ENCODE data around the gene FBXO9. TPM values are rescaled to one million over a fixed set of nuclear protein-coding genes. Genes with fewer than 3 reads are reported as not detected.

The FBXO9 gene
- total RNA-seq, 1 donor from 2014 or later: 85.7 TPM

GRCh38 chr6:53067849-53068361 lies 2.7 kb downstream of the FBXO9 start:
- no peak overlapping the region for H3K4me3 Mint-ChIP-seq (ENCODE audit: low read depth)
- H3K4me1 Mint-ChIP-seq (ENCODE audit: low read depth): peaks cover 9% of the 10 kb centered on the region
- TF ChIP-seq CTCF (IDR thresholded peaks at IDR 0.05; ENCODE audit: unreplicated experiment): no peak
- H3K36me3 Mint-ChIP-seq (ENCODE audit: insufficient read depth): peaks cover 5% of the 10 kb centered on the region
- H3K9me3 Mint-ChIP-seq (ENCODE audit: low read depth): no peaks in the 10 kb centered on the region
- H3K27ac Mint-ChIP-seq: no peak overlapping the region
- no peak for DNase-seq (ENCODE audit: low spot score, unreplicated experiment)
- no peaks in the 10 kb centered on the region for H3K27me3 Mint-ChIP-seq

GRCh38 chr6:53069427-53069826 lies 4.2 kb downstream of the FBXO9 start:
- DNase-seq (ENCODE audit: low spot score, unreplicated experiment): no peak
- no peak overlapping the region for H3K4me3 Mint-ChIP-seq (ENCODE audit: low read depth)
- H3K36me3 Mint-ChIP-seq (ENCODE audit: insufficient read depth): peaks cover 8% of the 10 kb centered on the region
- peak overlapping the region; percentile 41 for H3K27ac Mint-ChIP-seq
- no peaks in the 10 kb centered on the region for H3K27me3 Mint-ChIP-seq
- no peak for TF ChIP-seq CTCF (IDR thresholded peaks at IDR 0.05; ENCODE audit: unreplicated experiment)
- no peaks in the 10 kb centered on the region for H3K9me3 Mint-ChIP-seq (ENCODE audit: low read depth)
- peaks cover 8% of the 10 kb centered on the region for H3K4me1 Mint-ChIP-seq (ENCODE audit: low read depth)

- Mint-ChIP-seq H3K27ac (no peak overlapping the region), H3K9me3 (ENCODE audit: low read depth) (no peaks in the 10 kb centered on the region), H3K36me3 (ENCODE audit: insufficient read depth) (peaks cover 12% of the 10 kb centered on the region), H3K27me3 (no peaks in the 10 kb centered on the region), H3K4me3 (ENCODE audit: low read depth) (no peak overlapping the region), H3K4me1 (ENCODE audit: low read depth) (peaks cover 8% of the 10 kb centered on the region)
- no peak for DNase-seq (ENCODE audit: low spot score, unreplicated experiment)
- TF ChIP-seq CTCF (IDR thresholded peaks at IDR 0.05; ENCODE audit: unreplicated experiment): no peak
These were observed 5.6 kb downstream of the FBXO9 start for GRCh38 chr6:53070806-53071205.

- Mint-ChIP-seq H3K27me3 (no peaks in the 10 kb centered on the region), H3K36me3 (ENCODE audit: insufficient read depth) (peaks cover 18% of the 10 kb centered on the region), H3K4me1 (ENCODE audit: low read depth) (no peaks in the 10 kb centered on the region), H3K9me3 (ENCODE audit: low read depth) (no peaks in the 10 kb centered on the region), H3K27ac (no peak overlapping the region), H3K4me3 (ENCODE audit: low read depth) (no peak overlapping the region)
- no peak for DNase-seq (ENCODE audit: low spot score, unreplicated experiment)
- no peak for TF ChIP-seq CTCF (IDR thresholded peaks at IDR 0.05; ENCODE audit: unreplicated experiment)
These were observed 9.1 kb downstream of the FBXO9 start for GRCh38 chr6:53074347-53074746.

- no peaks in the 10 kb centered on the region for H3K9me3 Mint-ChIP-seq (ENCODE audit: low read depth)
- no peak for DNase-seq (ENCODE audit: low spot score, unreplicated experiment)
- no peak overlapping the region for H3K27ac Mint-ChIP-seq
- H3K4me1 Mint-ChIP-seq (ENCODE audit: low read depth): no peaks in the 10 kb centered on the region
- H3K4me3 Mint-ChIP-seq (ENCODE audit: low read depth): no peak overlapping the region
- no peak for TF ChIP-seq CTCF (IDR thresholded peaks at IDR 0.05; ENCODE audit: unreplicated experiment)
- H3K27me3 Mint-ChIP-seq: no peaks in the 10 kb centered on the region
- H3K36me3 Mint-ChIP-seq (ENCODE audit: insufficient read depth): peaks cover 22% of the 10 kb centered on the region
These were observed 15.6 kb downstream of the FBXO9 start for GRCh38 chr6:53080813-53081212.
